GM04504 (cell line): ENCODE data around the gene ZNF594.
"Not testable (repeated sequence)": the region's sequence is repeated elsewhere in the genome, so short reads cannot be mapped to it uniquely, and the experiment has no call there.

Source experiments
- DNase-seq: peaks from one replicate; pipeline ENCODE4 v3.0.0-alpha.2; 2012; ENCODE audit warnings: low read depth

The ZNF594 gene

GRCh38 chr17:5136580-5137412 lies 54.9 kb downstream of the ZNF594 start:
- not testable (repeated sequence) for DNase-seq

DNA sequence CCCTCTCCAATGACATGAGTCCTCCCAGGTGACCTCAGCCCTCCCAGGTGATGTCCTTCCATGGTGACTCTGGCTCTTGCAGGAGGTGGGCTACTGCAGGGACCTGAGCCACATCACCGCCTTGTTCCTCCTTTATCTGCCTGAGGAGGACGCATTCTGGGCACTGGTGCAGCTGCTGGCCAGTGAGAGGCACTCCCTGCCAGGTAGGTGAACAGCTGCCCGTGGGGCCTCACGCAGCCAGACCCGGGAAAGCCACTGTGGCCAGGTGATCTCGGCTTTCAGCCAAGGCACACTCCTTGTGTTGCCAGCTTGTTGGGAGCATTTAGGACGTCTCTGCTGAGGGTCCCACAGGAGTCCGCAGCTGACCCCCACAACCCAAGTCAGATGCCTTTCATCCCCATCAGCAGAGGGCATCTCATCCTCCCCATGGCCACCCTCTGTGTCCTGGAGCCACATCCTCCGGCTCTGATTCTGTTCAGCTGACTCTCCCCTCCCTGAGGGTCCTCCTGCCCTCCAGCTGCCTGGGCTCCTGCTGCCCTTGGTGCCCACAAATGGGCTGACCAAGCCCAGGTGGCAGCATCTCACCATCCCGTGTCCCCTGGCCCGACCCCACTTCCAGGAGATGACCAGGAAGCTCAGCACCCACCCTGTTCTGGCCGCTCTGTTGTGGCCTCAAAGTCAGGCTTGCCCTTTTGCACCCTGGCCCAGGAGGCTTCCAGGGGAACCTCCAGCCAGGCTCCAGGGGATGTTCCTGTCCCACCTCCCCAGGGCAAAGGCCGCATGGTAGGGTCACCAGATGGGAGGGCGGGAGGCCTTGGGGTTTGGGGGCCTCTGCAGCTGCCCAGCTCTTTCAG lies 55.7 kb downstream of the ZNF594 start:
- DNase-seq: no peak

DNA sequence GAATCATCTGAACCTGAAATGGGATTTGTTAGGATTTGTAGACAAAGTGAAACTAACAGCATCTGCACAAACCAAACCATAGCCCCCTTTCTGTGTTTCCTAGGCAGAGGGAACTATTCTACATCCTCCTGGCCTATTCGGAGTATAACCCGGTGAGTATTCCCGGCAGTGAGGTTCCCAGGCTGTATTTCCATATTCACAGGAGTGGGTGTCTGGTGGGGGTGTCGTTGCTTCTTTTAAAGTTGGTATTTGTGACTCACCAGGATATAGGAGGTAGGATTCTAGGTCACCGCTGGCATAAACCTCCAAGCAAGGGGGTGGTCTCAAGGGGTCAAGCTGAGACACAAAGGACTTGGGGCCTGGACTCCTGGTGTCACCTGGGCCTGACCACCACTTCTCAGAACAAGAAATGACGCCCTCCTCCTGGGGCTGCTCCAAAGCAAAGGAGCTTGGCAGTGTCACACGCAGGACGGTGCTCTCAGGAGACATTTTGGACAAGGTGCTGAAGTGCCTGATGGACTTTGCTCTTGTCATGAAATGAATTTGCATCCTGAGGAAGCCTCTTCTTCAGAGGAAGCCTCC lies 56.4 kb downstream of the ZNF594 start:
- DNase-seq: not testable (repeated sequence)

DNA sequence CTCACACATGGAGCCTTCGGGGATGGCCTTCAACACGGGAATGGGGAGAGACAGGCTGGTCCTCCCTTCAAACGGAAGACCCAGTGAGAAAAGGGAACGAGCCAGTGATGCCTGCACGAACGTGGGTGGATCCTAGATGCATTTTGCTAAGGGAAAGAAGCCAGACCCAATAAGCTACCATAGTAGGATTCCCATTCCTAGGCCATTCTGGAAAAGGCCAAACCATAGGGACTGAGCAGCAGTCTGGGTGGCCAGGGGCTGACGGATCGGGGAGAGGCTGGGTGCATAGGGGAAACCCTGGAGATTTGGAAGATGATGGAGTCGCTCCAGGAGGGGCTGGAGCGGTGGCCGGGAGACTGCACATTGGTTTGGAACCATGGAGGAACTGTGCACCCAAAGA lies 57.1 kb downstream of the ZNF594 start:
- DNase-seq: not testable (repeated sequence)

DNA sequence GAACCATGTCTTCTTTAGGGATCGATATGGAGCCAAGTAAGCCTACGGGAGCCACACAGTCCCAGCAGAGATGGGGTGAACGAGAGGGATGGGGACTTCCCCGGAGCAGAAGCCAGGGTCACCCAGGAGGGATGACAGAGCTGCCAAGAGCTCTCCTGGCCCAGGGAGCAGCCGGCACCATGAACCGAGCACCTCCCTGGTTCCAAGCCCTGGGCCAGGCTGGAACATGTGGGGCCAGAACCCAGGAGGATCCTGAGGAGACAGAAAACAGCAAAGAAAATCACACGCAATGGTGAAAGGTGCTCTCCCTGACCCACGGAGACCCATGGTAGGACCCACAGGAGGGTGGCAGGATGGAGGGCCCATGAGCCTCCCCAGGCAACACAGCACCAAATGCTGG lies 57.7 kb downstream of the ZNF594 start:
- not testable (repeated sequence) for DNase-seq

DNA sequence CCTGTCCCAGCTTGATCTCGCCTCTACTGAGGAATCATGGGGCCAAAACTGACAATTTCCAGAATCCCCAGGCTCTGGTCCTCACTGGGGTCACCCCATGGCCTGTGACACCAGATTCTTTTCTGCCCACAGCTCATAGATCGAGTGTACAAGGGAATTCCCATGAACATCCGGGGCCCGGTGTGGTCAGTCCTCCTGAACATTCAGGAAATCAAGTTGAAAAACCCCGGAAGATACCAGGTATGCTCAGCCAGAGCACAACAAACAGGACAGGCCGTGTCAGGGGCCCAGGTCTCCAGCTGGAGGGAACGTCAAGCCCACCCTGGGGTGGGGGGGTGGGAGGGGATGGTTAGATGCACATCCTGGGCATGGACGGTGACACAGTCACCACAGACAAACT lies 58.4 kb downstream of the ZNF594 start:
- no peak for DNase-seq

- not testable (repeated sequence) for DNase-seq
Observed at GRCh38 chr17:5132503-5133225, 59.0 kb downstream of the ZNF594 start.

- DNase-seq: not testable (repeated sequence)
Observed at GRCh38 chr17:5131799-5132502, 59.7 kb downstream of the ZNF594 start.

DNA sequence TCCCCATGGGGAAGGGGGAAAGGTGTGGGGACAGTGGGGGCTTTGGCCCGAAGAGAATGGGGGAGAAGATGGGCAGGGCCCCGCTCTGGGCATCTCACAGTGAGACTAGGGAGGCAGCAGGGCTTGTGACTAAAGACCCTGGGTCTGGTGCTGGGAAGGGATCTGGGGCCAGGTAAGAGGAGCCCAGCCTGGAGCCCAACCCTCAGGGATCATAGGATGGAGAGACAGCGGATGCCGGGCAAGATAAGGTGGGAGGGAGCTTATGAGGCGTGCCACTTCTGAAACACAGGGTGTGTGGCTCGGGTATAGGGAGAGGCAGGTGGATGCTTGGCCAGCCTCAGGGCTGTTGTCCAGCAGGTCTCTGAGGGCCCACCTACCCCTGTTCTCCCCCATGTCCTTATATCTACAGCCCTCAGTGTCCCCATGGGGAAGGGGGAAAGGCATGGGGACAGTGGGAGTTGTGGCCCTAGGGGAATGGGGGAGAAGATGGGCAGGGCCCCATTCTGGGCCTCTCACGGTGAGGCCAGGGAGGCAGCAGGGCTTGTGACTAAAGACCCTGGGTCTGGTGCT lies 60.4 kb downstream of the ZNF594 start:
- no peak for DNase-seq

DNA sequence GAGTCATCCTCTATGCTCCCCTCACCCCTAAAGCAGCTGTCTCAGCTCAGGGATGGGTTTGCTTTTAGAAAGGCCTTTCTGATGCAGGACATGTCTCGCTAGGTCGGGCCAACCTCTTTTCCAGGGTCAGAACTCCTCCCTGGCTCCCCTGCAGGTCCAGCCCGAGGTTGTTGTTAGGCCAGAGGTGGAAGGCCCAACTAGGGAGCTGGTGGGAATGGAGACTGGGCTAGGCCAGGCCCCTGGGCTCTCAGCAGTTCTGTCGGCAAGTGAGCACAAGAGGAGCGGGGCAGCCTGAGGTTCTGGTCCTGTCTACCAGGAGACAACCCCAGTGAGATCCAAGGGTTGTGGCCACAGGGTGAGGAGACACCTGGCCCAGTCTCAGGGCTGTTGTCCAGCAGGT lies 61.0 kb downstream of the ZNF594 start:
- DNase-seq: not testable (repeated sequence)

- DNase-seq: not testable (repeated sequence)
Observed at GRCh38 chr17:5130261-5130660, 61.4 kb downstream of the ZNF594 start.

DNA sequence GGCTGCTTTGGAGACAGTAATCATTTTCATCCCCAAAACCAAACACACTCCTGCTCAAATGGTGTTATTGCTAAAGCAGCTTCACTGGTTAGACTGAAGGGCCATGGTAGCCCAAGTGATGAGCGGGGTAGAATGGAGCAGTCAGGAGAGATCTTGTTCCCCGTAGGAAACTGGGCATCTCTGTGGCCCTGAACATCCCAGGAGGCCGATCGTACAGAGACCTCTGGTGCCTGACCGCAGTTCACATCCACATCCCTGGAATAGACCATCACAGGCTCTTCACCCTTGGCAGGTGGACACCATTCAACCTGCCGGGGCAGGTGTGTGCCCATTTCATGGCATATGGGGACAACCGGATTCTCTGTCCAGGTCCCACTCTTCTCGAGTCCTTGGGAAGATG lies 61.9 kb downstream of the ZNF594 start:
- not testable (repeated sequence) for DNase-seq
